ENCODE results near the gene INPP5A.

DNA sequence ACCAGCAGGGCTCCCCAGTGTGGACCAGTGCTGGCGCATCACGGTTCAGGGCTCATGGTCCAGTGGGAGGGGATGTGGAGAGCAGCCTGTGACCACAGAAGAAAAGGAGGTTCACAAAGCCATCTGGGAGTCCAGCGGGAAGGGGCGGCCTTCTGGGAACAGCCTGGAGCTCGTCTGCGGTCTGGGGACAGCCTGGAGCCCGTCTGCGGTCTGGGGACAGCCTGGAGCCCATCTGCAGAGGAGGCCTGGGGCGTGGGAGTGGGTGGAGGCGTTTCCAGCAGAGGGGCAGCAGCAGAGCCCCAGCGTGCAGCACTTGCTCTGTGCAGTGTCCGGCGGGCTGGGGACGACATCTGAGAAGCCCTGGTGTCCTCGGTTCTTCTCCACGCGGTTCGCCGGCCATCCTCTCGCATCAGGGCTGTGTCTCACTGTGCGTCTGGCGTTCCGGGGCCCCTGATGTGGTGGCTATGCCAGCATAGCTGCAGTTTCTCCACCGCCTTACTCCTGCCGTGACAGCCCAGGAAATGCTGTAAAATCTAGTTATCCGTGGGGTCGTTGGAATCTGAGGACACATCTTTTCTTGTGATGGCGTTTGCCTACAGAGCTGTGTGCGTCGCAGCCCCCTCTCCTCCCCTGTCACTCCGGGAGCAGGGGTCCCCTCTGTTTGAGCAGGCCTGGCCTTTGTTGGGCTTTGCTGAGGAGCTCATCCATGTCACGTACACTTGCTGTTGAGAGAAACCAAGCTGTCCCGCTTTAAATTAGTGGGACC is 104.6 kb downstream of the INPP5A start:
- TF ChIP-seq MTA3 (CRISPR knock-in tag; IDR thresholded peaks at IDR 0.05) (no peak), SIN3A (IDR thresholded peaks at IDR 0.05; ENCODE audit: borderline replicate concordance, low read depth, low read length) (no peak), ZZZ3 (CRISPR knock-in tag; IDR thresholded peaks at IDR 0.05; ENCODE audit: borderline replicate concordance) (no peak), KLF6 (CRISPR knock-in tag; IDR thresholded peaks at IDR 0.05) (no peak), DPF2 (CRISPR knock-in tag; IDR thresholded peaks at IDR 0.05; ENCODE audit: borderline replicate concordance, low read depth) (no peak), CREB1 (IDR thresholded peaks at IDR 0.05) (no peak), CREB1 (CRISPR knock-in tag; IDR thresholded peaks at IDR 0.05) (no peak), TAF1 (CRISPR knock-in tag; IDR thresholded peaks at IDR 0.05) (no peak)
- TF ChIP-seq, protein P1, sequence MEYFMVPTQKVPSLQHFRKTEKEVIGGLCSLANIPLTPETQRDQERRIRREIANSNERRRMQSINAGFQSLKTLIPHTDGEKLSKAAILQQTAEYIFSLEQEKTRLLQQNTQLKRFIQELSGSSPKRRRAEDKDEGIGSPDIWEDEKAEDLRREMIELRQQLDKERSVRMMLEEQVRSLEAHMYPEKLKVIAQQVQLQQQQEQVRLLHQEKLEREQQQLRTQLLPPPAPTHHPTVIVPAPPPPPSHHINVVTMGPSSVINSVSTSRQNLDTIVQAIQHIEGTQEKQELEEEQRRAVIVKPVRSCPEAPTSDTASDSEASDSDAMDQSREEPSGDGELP (IDR thresholded peaks at IDR 0.05; ENCODE audit: borderline replicate concordance, low read depth): no peak
- TF ChIP-seq, protein P2, sequence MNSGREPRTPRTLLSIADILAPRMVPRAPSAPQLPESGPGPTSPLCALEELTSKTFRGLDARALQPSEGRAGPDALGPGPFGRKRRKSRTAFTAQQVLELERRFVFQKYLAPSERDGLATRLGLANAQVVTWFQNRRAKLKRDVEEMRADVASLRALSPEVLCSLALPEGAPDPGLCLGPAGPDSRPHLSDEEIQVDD (CRISPR knock-in tag; IDR thresholded peaks at IDR 0.05; ENCODE audit: borderline replicate concordance): no peak
- TF ChIP-seq, protein P3, sequence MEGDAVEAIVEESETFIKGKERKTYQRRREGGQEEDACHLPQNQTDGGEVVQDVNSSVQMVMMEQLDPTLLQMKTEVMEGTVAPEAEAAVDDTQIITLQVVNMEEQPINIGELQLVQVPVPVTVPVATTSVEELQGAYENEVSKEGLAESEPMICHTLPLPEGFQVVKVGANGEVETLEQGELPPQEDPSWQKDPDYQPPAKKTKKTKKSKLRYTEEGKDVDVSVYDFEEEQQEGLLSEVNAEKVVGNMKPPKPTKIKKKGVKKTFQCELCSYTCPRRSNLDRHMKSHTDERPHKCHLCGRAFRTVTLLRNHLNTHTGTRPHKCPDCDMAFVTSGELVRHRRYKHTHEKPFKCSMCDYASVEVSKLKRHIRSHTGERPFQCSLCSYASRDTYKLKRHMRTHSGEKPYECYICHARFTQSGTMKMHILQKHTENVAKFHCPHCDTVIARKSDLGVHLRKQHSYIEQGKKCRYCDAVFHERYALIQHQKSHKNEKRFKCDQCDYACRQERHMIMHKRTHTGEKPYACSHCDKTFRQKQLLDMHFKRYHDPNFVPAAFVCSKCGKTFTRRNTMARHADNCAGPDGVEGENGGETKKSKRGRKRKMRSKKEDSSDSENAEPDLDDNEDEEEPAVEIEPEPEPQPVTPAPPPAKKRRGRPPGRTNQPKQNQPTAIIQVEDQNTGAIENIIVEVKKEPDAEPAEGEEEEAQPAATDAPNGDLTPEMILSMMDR (CRISPR knock-in tag; IDR thresholded peaks at IDR 0.05): no peak
- TF ChIP-seq, protein P4, sequence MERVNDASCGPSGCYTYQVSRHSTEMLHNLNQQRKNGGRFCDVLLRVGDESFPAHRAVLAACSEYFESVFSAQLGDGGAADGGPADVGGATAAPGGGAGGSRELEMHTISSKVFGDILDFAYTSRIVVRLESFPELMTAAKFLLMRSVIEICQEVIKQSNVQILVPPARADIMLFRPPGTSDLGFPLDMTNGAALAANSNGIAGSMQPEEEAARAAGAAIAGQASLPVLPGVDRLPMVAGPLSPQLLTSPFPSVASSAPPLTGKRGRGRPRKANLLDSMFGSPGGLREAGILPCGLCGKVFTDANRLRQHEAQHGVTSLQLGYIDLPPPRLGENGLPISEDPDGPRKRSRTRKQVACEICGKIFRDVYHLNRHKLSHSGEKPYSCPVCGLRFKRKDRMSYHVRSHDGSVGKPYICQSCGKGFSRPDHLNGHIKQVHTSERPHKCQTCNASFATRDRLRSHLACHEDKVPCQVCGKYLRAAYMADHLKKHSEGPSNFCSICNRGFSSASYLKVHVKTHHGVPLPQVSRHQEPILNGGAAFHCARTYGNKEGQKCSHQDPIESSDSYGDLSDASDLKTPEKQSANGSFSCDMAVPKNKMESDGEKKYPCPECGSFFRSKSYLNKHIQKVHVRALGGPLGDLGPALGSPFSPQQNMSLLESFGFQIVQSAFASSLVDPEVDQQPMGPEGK (CRISPR knock-in tag; IDR thresholded peaks at IDR 0.05): no peak

All from HepG2 (cell line).